Suprapubic skin (tissue), 4 donors: ENCODE measurements around the gene ZSWIM9.

Experiments
- CTCF ChIP-seq, 2 donors: fragments of 200-600 bp in 1 of 2; fragments of 450-650 bp in 1 of 2; sonication (generic) in 1 of 2; IDR thresholded peaks; one replicate each; pipeline ENCODE4 v1.5.1; 2016 to 2019; ENCODE audit warnings: antibody characterized with exemption in 2 of 2, mild to moderate bottlenecking in 1 of 2, moderate library complexity in 1 of 2
- EP300 ChIP-seq: sonication (generic); formaldehyde crosslinking; IDR thresholded peaks from one replicate; pipeline ENCODE4 v1.6.1; 2017; ENCODE audit warnings: antibody characterized with exemption
- POLR2A ChIP-seq, 2 donors: fragments of 450-650 bp; IDR thresholded peaks; one replicate each; pipeline ENCODE4 v1.6.1; 2017; ENCODE audit warnings: antibody characterized with exemption in 2 of 2, mild to moderate bottlenecking in 2 of 2, moderate library complexity in 2 of 2
- POLR2AphosphoS5 ChIP-seq, 3 donors: sonication (generic); formaldehyde crosslinking; IDR thresholded peaks; one replicate each; pipeline ENCODE4 v1.6.1; 2017; ENCODE audit warnings: antibody characterized with exemption in 3 of 3

- TF ChIP-seq POLR2AphosphoS5 (IDR thresholded peaks at IDR 0.05) (no peak), CTCF (IDR thresholded peaks at IDR 0.05) (no peak), POLR2A (IDR thresholded peaks at IDR 0.05) (no peak), EP300 (no peak)
These were observed 60.2 kb downstream of the ZSWIM9 start for GRCh38 chr19:48230555-48231129.
